A549 (cell line): Measurements from ENCODE around the gene INPP5B. TPM values are rescaled to one million over a fixed set of nuclear protein-coding genes. Genes with fewer than 3 reads are reported as not detected.

Experiments
- ATAC-seq, 2 experiments: fragments of 200-7000 bp in 1 of 2; fragments of >200 bp in 1 of 2; cut with Nextera tagmentation in 1 of 2; cut with Tn5 transposase in 1 of 2; 3 replicates each; pipeline versions ENCODE4 v1.8.0 to v1.9.1; 2018 to 2020; ENCODE audit warnings: mild to moderate bottlenecking in 1 of 2, moderate library complexity in 1 of 2
- CTCF ChIA-PET: fragments of 300-600 bp; sonication (Branson Sonifier 250); formaldehyde crosslinking; extraction: SDS; loops from one replicate; lab custom pipeline; 2021; ENCODE audit warnings: antibody characterized with exemption, inconsistent platforms; lab: Yijun Ruan, JAX
- POLR2A ChIA-PET: fragments of 350-600 bp; formaldehyde crosslinking; extraction: SDS; loops from one replicate; lab custom pipeline; 2021; ENCODE audit warnings: antibody characterized with exemption, inconsistent platforms; lab: Yijun Ruan, JAX
- DNase-seq, 2 experiments: peaks; one replicate each; pipeline versions ENCODE4 v3.0.0 to v3.0.0-alpha.2; 2011 to 2016; ENCODE audit warnings: low read depth in 1 of 2, low spot score in 1 of 2
- FAIRE-seq: peaks from 2 replicates; lab custom pipeline; 2011; peaks lifted over from hg19 to GRCh38; lab: Jason Lieb, UNC
- H3K27ac ChIP-seq, 2 experiments: fragments of >200 bp; sonication (Bioruptor Twin); formaldehyde crosslinking; 3 replicates each; pipeline ENCODE4 v1.5.1; 2016 to 2017
- H3K4me1 ChIP-seq: fragments of >200 bp; sonication (Bioruptor Twin); formaldehyde crosslinking; 3 replicates; pipeline ENCODE4 v1.6.1; 2016
- H3K4me2 ChIP-seq: fragments of >200 bp; sonication (Bioruptor Twin); formaldehyde crosslinking; 3 replicates; pipeline ENCODE4 v1.6.1; 2016
- H3K4me3 ChIP-seq: fragments of >200 bp; sonication (Bioruptor Twin); formaldehyde crosslinking; 3 replicates; pipeline ENCODE4 v1.5.1; 2016
- H3K9me3 ChIP-seq: fragments of >200 bp; sonication (Bioruptor Twin); formaldehyde crosslinking; 3 replicates; pipeline ENCODE4 v1.6.1; 2016
- ATOH8 ChIP-seq: fragments of 250-450 bp; sonication (Bioruptor Pico); IDR thresholded peaks from 2 replicates; pipeline ENCODE4 v1.5.0; 2020; ENCODE audit warnings: low read depth, mild to moderate bottlenecking, moderate library complexity
- BCL3 ChIP-seq: fragments of >200 bp; sonication (Bioruptor Twin); formaldehyde crosslinking; IDR thresholded peaks from 3 replicates; pipeline ENCODE4 v1.6.1; 2016
- BHLHE40 ChIP-seq: IDR thresholded peaks from 2 replicates; pipeline ENCODE4 v1.6.1; 2012; ENCODE audit warnings: low read depth, low read length, inconsistent platforms
- CBX2 ChIP-seq: fragments of 200-600 bp; sonication (generic); IDR thresholded peaks from 2 replicates; pipeline ENCODE4 v1.6.1; 2016; ENCODE audit warnings: low read depth, mild to moderate bottlenecking, borderline replicate concordance
- EHF ChIP-seq: fragments of 250-450 bp; sonication (Bioruptor Pico); IDR thresholded peaks from 2 replicates; pipeline ENCODE4 v1.5.0; 2020; ENCODE audit warnings: mild to moderate bottlenecking
- ELK1 ChIP-seq: fragments of 150-350 bp; IDR thresholded peaks from 2 replicates; pipeline ENCODE4 v1.6.1; 2014; ENCODE audit warnings: low read depth, mild to moderate bottlenecking, low read length
- EP300 ChIP-seq, 2 experiments: fragments of >200 bp; sonication (Bioruptor Twin); formaldehyde crosslinking; IDR thresholded peaks; 2 replicates in 1 of 2; 3 replicates in 1 of 2; pipeline ENCODE4 v1.6.1; 2016 to 2017
- GATA3 ChIP-seq: IDR thresholded peaks from 2 replicates; pipeline ENCODE4 v1.6.1; 2012; ENCODE audit warnings: borderline replicate concordance
- HEYL ChIP-seq: fragments of 250-450 bp; sonication (Bioruptor Pico); IDR thresholded peaks from 2 replicates; pipeline ENCODE4 v1.8.0; 2021; ENCODE audit warnings: mild to moderate bottlenecking, moderate library complexity
- HOXA7 ChIP-seq: fragments of 250-450 bp; sonication (Bioruptor Pico); IDR thresholded peaks from 2 replicates; pipeline ENCODE4 v1.5.0; 2020; ENCODE audit warnings: mild to moderate bottlenecking, moderate library complexity
- JUN ChIP-seq, 2 experiments: fragments of >200 bp; sonication (Bioruptor Twin); formaldehyde crosslinking; IDR thresholded peaks; 2 replicates in 1 of 2; 3 replicates in 1 of 2; pipeline ENCODE4 v1.6.1; 2016 to 2017
- KDM1A ChIP-seq: fragments of 200-600 bp; sonication (generic); IDR thresholded peaks from 2 replicates; pipeline ENCODE4 v1.6.1; 2016; ENCODE audit warnings: low read depth, mild to moderate bottlenecking
- KDM5A ChIP-seq: fragments of 200-600 bp; sonication (generic); IDR thresholded peaks from 2 replicates; pipeline ENCODE4 v1.6.1; 2016; ENCODE audit warnings: antibody characterized with exemption, mild to moderate bottlenecking
- MAX ChIP-seq: IDR thresholded peaks from 2 replicates; pipeline ENCODE4 v1.6.1; 2012
- NFE2L2 ChIP-seq: fragments of 150-350 bp; conservative IDR thresholded peaks from 2 replicates; pipeline ENCODE4 v1.6.1; 2014; ENCODE audit warnings: low read length
- NPAS2 ChIP-seq: fragments of 250-450 bp; sonication (Bioruptor Pico); IDR thresholded peaks from 2 replicates; pipeline ENCODE4 v1.8.0; 2022; ENCODE audit warnings: mild to moderate bottlenecking, moderate library complexity, borderline replicate concordance
- NR3C1 ChIP-seq: fragments of >200 bp; sonication (Bioruptor Twin); formaldehyde crosslinking; IDR thresholded peaks from 3 replicates; pipeline ENCODE4 v1.6.1; 2017
- PBX3 ChIP-seq: IDR thresholded peaks from 2 replicates; pipeline ENCODE4 v1.6.1; 2012
- PHF8 ChIP-seq: fragments of 200-600 bp; sonication (generic); IDR thresholded peaks from 2 replicates; pipeline ENCODE4 v1.6.1; 2016; ENCODE audit warnings: low read depth, mild to moderate bottlenecking, antibody characterized with exemption, moderate library complexity, borderline replicate concordance
- SREBF2 ChIP-seq: fragments of 450-650 bp; IDR thresholded peaks from 2 replicates; pipeline ENCODE4 v1.6.1; 2014; ENCODE audit warnings: mild to moderate bottlenecking, moderate library complexity
- ZC3H11A ChIP-seq: fragments of 450-650 bp; IDR thresholded peaks from 2 replicates; pipeline ENCODE4 v1.6.1; 2014; ENCODE audit warnings: antibody characterized with exemption, mild to moderate bottlenecking
- ZSCAN20 ChIP-seq: fragments of 250-450 bp; sonication (Bioruptor Pico); IDR thresholded peaks from 2 replicates; pipeline ENCODE4 v1.8.0; 2022; ENCODE audit warnings: mild to moderate bottlenecking, moderate library complexity
- WGBS: methylation state at CpG from one replicate; pipeline ENCODE4 v1.1.6; 2017; ENCODE audit errors: missing lambda C conversion rate; 5-methylcytosine and 5-hydroxymethylcytosine counted together
- polyA plus RNA-seq, 4 experiments: library from polyadenylated mRNA; depleted of rRNA in 3 of 4; stranded (reverse); fragments of >200 nt; fragmentation: RNase III in 1 of 4; extraction: RNeasy Plus Mini Kit Qiagen cat#74134 plus additional on column Dnase treatment in 1 of 4; gene quantifications; 2 replicates in 3 of 4; 3 replicates in 1 of 4; pipeline ENCODE4 v1.2.3, GENCODE V29; 2011 to 2017

The INPP5B gene
- polyA plus RNA-seq, 2 of the 4 experiments (the other 2 are of a cell fraction) = 4.9 to 11.1 TPM

GRCh38 chr1:37983546-37983945 lies 36.7 kb upstream of the INPP5B start:
- TF ChIP-seq KDM1A (no peak), GATA3 (no peak), EHF (CRISPR knock-in tag) (no peak), EP300 (IDR thresholded peaks at IDR 0.05) (no peak), BHLHE40 (no peak), MAX (no peak), BCL3 (no peak), HEYL (no peak), PHF8 (no peak), ATOH8 (CRISPR knock-in tag) (no peak), KDM5A (no peak), CBX2 (no peak)
- Histone ChIP-seq H3K9me3 (no peaks in the 10 kb centered on the region), H3K4me2 (no peak overlapping the region), H3K4me1 (peaks cover 10% of the 10 kb centered on the region), H3K4me3 (no peak overlapping the region), H3K27ac (no peak overlapping the region)
- FAIRE-seq (no peak), DNase-seq (no peak), ATAC-seq (no peak)
- ChIA-PET POLR2A (no interaction called here), CTCF (interaction anchor here (0.6 to 1.5 kb wide), 2 partner anchors 35 to 1537 kb away, joined by 4 read pairs; no protein-coding TSS in a partner anchor)
- WGBS = 100% methylated on average over 2 of the region's 2 CpGs

GRCh38 chr1:37978541-37978940 lies 31.7 kb upstream of the INPP5B start:
- ATAC-seq (no peak), FAIRE-seq (no peak), DNase-seq (no peak)
- WGBS = 88% methylated on average over 4 of the region's 4 CpGs
- H3K4me2 ChIP-seq = no peak overlapping the region
- H3K4me1 ChIP-seq = no peaks in the 10 kb centered on the region
- H3K4me3 ChIP-seq = no peak overlapping the region
- TF ChIP-seq ZSCAN20 (CRISPR knock-in tag) (no peak), GATA3 (no peak), NR3C1 (no peak), NFE2L2 (no peak), ELK1 (no peak), BCL3 (no peak), PBX3 (no peak), BHLHE40 (no peak), HEYL (no peak), JUN (IDR thresholded peaks at IDR 0.05) (no peak), HOXA7 (CRISPR knock-in tag) (no peak), NPAS2 (CRISPR knock-in tag) (no peak), ZC3H11A (no peak), SREBF2 (no peak)
- TF ChIP-seq, all 56 proteins: peak for 0
- Histone ChIP-seq H3K9me3 (no peaks in the 10 kb centered on the region), H3K27ac (no peak overlapping the region)
- ChIA-PET POLR2A (no interaction called here), CTCF (interaction anchor here (0.6 to 1.1 kb wide), 4 partner anchors 30 to 64 kb away, joined by 3 to 5 read pairs (median 3); no protein-coding TSS in a partner anchor)
